ENCODE data around the gene HAGH. TPM values are rescaled to one million over a fixed set of nuclear protein-coding genes. Genes with fewer than 3 reads are reported as not detected.

Gene HAGH
- total RNA-seq, 1 experiment from 2014 or later: 50.9 TPM

- no peak for DNase-seq (ENCODE audit: low read depth, low spot score)
- in situ Hi-C loops (cut with HindIII; ENCODE audit: low pct_unique_long_range_greater_than_20kb, low sequenced_read_pairs): no loop called here
Observed at GRCh38 chr16:1772362-1772907, 54.2 kb downstream of the HAGH start, which contains the start of gene EME2. TSS of gene EME2 (plus strand) at chr16:1772810. CDS start at chr16:1773228, 418 bp downstream.

GRCh38 chr16:1771864-1772361 lies 54.7 kb downstream of the HAGH start:
- DNase-seq (ENCODE audit: low read depth, low spot score): no peak
- in situ Hi-C loops (cut with HindIII; ENCODE audit: low pct_unique_long_range_greater_than_20kb, low sequenced_read_pairs): no loop called here

GRCh38 chr16:1771188-1771863 lies 55.3 kb downstream of the HAGH start, which contains the start of gene NME3:
TSS of gene NME3 (minus strand) at chr16:1771543. CDS start at chr16:1771534, 9 bp downstream.
- in situ Hi-C loops (cut with HindIII; ENCODE audit: low pct_unique_long_range_greater_than_20kb, low sequenced_read_pairs): no loop called here
- peak; percentile 54 for DNase-seq (ENCODE audit: low read depth, low spot score)

- in situ Hi-C loops (cut with HindIII; ENCODE audit: low pct_unique_long_range_greater_than_20kb, low sequenced_read_pairs): no loop called here
- no peak for DNase-seq (ENCODE audit: low read depth, low spot score)
Observed at GRCh38 chr16:1770328-1771187, 56.1 kb downstream of the HAGH start.

DNA sequence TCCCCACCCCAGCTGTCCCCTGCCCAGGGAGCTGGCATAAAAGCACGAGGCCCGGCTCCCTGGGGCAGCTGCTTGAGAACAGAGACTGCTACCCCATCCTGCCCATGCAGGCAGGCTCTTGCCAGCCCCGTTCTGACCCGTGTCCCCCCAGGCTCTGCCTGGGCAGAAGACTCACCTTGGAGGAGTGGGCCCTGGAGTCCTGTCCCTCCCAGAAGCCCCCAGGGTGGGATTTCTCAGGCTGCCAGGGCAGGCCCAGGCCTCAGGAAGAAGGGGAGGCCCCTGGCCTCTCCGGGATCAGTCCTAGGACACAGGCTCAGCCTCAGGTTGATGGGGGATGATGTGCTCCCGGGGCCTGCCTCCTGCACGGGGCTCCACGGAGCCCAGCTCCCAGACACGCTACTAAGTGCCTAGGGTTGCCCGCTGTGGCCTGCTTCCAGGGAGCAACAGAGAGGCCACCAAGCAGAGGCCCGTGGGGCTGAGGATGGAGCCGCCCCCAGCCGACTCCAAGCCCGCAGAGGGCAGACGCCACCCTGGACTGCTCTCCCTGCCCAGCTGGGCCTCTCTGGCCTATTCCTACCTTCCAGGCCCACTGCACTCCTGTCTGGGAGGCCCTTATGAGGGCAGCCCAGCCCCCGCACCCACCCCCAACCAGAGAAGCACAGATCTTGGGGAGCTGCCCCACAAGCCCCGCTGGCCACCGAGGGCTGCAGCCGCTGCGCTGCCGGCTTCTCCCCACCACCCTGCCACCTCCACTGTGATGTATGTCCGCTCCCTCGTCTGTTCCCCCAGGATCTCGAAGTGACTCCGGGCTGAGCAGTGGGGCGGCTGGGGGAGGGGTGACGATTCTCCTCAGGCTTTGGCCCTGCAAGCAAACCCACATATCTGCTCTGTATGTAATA lies 57.0 kb downstream of the HAGH start:
- in situ Hi-C loops (cut with HindIII; ENCODE audit: low pct_unique_long_range_greater_than_20kb, low sequenced_read_pairs): no loop called here
- no peak for DNase-seq (ENCODE audit: low read depth, low spot score)

- DNase-seq (ENCODE audit: low read depth, low spot score): no peak
- in situ Hi-C loops (cut with HindIII; ENCODE audit: low pct_unique_long_range_greater_than_20kb, low sequenced_read_pairs): no loop called here
Observed at GRCh38 chr16:1768767-1769401, 57.7 kb downstream of the HAGH start.

GRCh38 chr16:1768061-1768766 lies 58.4 kb downstream of the HAGH start:
- no peak for DNase-seq (ENCODE audit: low read depth, low spot score)
- in situ Hi-C loops (cut with HindIII; ENCODE audit: low pct_unique_long_range_greater_than_20kb, low sequenced_read_pairs): no loop called here

GRCh38 chr16:1767116-1767994 lies 59.3 kb downstream of the HAGH start:
- no peak for DNase-seq (ENCODE audit: low read depth, low spot score)
- in situ Hi-C loops (cut with HindIII; ENCODE audit: low pct_unique_long_range_greater_than_20kb, low sequenced_read_pairs): no loop called here

- in situ Hi-C loops (cut with HindIII; ENCODE audit: low pct_unique_long_range_greater_than_20kb, low sequenced_read_pairs): no loop called here
- no peak for DNase-seq (ENCODE audit: low read depth, low spot score)
Observed at GRCh38 chr16:1766701-1767100, 59.9 kb downstream of the HAGH start.

- in situ Hi-C loops (cut with HindIII; ENCODE audit: low pct_unique_long_range_greater_than_20kb, low sequenced_read_pairs): no loop called here
- DNase-seq (ENCODE audit: low read depth, low spot score): no peak
Observed at GRCh38 chr16:1766231-1766630, 60.4 kb downstream of the HAGH start.

- DNase-seq (ENCODE audit: low read depth, low spot score): no peak
- in situ Hi-C loops (cut with HindIII; ENCODE audit: low pct_unique_long_range_greater_than_20kb, low sequenced_read_pairs): no loop called here
Observed at GRCh38 chr16:1765826-1766225, 60.8 kb downstream of the HAGH start.

DNA sequence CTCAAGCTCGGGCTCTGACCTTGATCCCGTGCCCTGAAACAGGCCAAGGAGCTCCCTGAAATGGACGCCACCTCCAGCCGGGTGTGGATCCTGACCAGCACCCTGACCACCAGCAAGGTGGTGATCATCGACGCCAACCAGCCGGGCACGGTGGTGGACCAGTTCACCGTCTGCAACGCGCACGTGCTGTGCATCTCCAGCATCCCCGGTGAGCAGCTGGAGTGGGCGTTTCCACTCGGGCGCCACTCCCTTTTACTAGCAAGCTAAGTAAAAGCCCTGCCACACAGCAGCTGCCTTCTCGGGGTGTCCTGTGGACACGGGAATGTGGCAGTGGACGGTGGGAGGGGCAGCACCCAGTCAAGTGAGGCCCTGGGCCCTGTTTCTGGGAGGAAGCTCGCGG lies 61.7 kb downstream of the HAGH start:
- DNase-seq (ENCODE audit: low read depth, low spot score): no peak

GRCh38 chr16:1763521-1764511 lies 62.8 kb downstream of the HAGH start:
- no peak for DNase-seq (ENCODE audit: low read depth, low spot score)
- in situ Hi-C loops (cut with HindIII; ENCODE audit: low pct_unique_long_range_greater_than_20kb, low sequenced_read_pairs): no loop called here

More for the DNA sequence above, 61.7 kb downstream of the HAGH start:
- in situ Hi-C loops (cut with HindIII; ENCODE audit: low pct_unique_long_range_greater_than_20kb, low sequenced_read_pairs): no loop called here

DNA sequence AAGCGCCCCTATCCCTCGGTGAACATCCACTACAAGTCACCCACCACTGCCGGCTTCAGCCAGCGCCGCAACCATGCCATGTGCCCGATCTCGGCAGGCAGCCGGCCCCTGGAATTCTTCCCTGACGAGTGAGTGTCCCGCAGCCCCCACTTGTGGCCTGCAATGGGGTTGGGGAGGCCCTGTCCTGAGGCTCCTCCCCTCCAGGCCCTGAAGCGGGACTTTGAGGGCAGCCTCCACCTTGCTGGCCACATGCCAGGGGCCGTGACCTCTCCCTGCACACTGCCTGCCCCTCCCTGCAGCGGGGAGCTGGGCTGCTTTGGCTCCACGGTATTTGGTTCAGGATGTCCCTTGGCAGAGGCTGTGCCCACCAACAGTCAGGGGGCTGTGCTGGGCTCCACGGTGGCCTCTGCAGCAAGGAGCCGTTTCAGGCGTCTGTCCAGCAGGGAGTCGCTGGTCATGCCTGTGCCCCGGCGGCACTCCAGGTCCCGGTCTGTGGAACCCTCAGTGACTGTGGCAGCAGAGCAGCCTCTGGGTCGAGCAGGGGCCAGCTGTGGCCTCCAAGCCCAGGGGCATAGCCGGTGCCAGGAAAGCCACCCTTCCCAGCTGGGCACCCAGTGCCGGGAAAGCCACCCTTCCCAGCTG lies 63.6 kb downstream of the HAGH start:
- in situ Hi-C loops (cut with HindIII; ENCODE audit: low pct_unique_long_range_greater_than_20kb, low sequenced_read_pairs): no loop called here
- DNase-seq (ENCODE audit: low read depth, low spot score): no peak

All from SK-MEL-5 (cell line).